ENCODE results near the gene APLNR. TPM values are rescaled to one million over a fixed set of nuclear protein-coding genes. Genes with fewer than 3 reads are reported as not detected.

The APLNR gene
- total RNA-seq, 2 donors from 2014 or later = not detected

DNA sequence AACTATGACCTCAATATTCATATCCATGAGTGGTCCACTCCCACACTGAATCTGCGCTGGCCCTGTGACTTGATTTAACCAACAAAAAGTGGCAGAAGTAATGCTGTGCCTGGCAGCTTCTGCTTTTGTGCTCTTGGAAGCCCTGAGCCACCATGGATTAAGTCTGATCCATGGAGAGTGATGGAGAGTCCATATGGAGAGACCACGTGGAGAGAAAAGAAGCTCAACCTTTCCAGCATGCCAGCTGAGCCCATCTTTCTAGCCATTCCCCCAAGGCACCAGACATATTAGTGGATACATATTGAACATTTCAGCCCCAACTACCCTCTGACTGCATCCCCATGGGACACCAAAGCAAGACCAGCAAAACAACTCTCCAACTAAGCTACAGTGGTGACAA, 39.3 kb downstream of the APLNR start:
- H3K4me3 Mint-ChIP-seq = no peak overlapping the region
- H3K36me3 Mint-ChIP-seq = no peaks in the 10 kb centered on the region
- H3K9me3 Mint-ChIP-seq = peaks cover 7% of the 10 kb centered on the region
- ATAC-seq = no peak
- no peak overlapping the region for H3K27ac Mint-ChIP-seq
- DNase-seq (ENCODE audit: low spot score) = no peak
- peaks cover 25 to 35% of the 10 kb centered on the region in 2 donors for H3K27me3 Mint-ChIP-seq
- no peaks in the 10 kb centered on the region for H3K4me1 Mint-ChIP-seq (ENCODE audit: low read depth in 2 of 2)

DNA sequence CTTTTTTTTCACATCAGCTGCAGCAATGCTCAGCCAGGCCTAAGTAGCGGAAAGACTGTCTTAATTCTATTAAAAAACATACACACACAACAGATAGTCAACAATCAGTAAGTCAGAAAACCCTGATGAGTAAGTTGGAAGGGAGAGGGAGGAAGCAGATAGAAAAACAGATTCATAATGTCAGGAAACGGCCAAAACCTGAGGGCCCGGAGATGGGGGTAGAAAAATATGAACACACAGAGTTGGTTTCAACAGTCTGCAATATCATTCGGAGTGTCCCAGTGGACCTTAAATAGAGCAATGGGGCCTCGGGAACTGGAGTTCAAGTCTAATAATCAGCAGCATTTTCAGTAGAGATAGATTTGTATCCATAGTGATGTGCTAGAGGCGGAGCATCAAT, 40.5 kb downstream of the APLNR start:
- ATAC-seq = no peak
- no peaks in the 10 kb centered on the region for H3K36me3 Mint-ChIP-seq
- H3K4me1 Mint-ChIP-seq (ENCODE audit: low read depth in 2 of 2) = peaks cover 0 to 3% of the 10 kb centered on the region in 2 donors
- no peak overlapping the region for H3K27ac Mint-ChIP-seq
- no peak for DNase-seq (ENCODE audit: low spot score)
- peaks cover 7% of the 10 kb centered on the region for H3K9me3 Mint-ChIP-seq
- peaks cover 26 to 34% of the 10 kb centered on the region in 2 donors for H3K27me3 Mint-ChIP-seq
- H3K4me3 Mint-ChIP-seq = no peak overlapping the region

DNA sequence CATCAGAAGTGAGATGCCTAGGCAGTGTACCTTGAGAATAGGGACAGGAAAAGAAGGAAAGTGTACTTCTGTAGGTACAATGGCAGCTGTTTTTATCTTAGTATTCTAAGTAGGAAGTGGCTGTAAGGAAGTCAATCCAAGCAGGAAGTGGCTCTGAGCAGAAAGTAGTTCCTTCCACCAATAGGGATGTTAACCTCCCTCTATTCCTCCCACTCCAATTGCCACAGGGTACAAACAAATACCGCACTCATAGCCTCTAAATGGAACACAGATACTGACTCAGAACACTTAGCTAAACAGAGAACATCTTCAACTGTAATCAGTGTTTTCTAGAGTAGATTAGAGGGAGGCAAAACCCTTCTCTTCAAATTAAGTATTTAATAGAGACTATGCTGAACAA, 44.7 kb downstream of the APLNR start:
- Mint-ChIP-seq H3K9me3 (peaks cover 7% of the 10 kb centered on the region), H3K36me3 (no peaks in the 10 kb centered on the region)

DNA sequence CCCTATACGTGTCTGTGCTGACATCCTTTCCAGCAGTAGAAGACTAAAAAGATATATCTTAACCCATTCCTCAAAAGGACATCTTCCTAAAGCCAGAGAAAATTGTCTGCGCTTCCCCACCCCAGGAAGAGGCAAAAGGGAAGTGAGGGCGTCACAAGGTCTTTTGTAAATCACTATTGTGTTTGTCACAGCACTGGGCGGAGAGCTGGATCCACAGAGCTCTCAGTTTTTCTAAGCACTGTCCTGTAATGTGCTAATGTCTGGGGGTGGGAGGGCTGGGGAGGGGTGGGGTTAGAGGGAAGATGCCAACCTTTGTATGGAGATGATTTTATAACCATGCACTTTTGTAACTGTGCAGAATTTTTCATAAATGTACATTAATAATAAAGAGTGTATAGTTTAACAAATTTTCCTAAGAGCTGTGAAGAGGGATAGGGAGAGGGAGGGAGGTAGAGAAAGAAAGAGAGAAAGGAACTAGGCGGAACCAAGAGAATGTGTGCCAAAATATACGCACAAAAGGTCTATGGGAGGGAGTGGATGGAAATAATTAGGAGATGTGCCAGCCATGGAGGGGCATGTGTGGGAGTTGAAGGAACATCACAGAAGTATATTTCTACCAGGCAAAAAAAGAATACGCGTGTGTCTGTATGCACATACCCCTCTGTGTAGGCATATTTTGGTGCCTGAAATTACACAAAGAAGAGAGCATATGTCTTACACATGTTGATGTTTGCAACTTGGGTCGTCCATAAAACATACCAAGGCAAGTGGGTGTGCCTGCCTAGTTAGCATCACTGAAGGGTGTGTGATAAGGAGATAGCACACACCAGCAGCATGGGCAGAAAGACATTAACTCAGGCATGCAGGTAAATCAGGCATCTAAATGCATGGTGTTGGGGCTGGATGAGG, 45.5 kb downstream of the APLNR start:
- no peak for DNase-seq (ENCODE audit: low spot score)
- H3K4me3 Mint-ChIP-seq = no peak overlapping the region
- peaks cover 19 to 42% of the 10 kb centered on the region in 2 donors for H3K27me3 Mint-ChIP-seq
- peaks cover 0 to 3% of the 10 kb centered on the region in 2 donors for H3K4me1 Mint-ChIP-seq (ENCODE audit: low read depth in 2 of 2)
- no peaks in the 10 kb centered on the region for H3K36me3 Mint-ChIP-seq
- no peak overlapping the region for H3K27ac Mint-ChIP-seq
- peaks cover 7% of the 10 kb centered on the region for H3K9me3 Mint-ChIP-seq
- no peak for ATAC-seq

More for the DNA sequence above, 44.7 kb downstream of the APLNR start:
- H3K4me3 Mint-ChIP-seq = no peak overlapping the region
- peaks cover 19 to 44% of the 10 kb centered on the region in 2 donors for H3K27me3 Mint-ChIP-seq
- peaks cover 0 to 3% of the 10 kb centered on the region in 2 donors for H3K4me1 Mint-ChIP-seq (ENCODE audit: low read depth in 2 of 2)
- DNase-seq (ENCODE audit: low spot score) (no peak), ATAC-seq (no peak)
- H3K27ac Mint-ChIP-seq = no peak overlapping the region

DNA sequence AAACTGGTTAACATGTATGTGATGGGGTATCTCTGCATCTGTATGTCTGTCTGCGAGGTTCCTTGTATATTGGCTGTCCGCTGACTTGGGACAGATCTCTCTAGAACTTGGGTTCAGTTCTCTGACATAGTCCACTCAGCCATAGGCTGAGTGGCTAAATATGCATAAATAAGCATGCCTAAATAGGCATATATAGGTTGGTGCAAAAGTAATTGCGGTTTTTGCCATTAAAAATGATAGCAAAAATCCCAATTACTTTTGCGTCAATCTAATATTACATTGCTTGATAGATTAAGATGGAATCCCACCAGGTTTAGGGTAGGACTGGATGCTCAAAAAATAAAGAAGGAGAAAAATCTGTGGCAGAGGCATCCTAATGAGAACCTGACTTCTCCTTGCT, 46.5 kb downstream of the APLNR start:
- no peak overlapping the region for H3K27ac Mint-ChIP-seq
- no peak overlapping the region for H3K4me3 Mint-ChIP-seq
- DNase-seq (ENCODE audit: low spot score) = no peak
- peaks cover 14 to 42% of the 10 kb centered on the region in 2 donors for H3K27me3 Mint-ChIP-seq
- no peak for ATAC-seq
- H3K36me3 Mint-ChIP-seq = no peaks in the 10 kb centered on the region
- peaks cover 7% of the 10 kb centered on the region for H3K9me3 Mint-ChIP-seq
- H3K4me1 Mint-ChIP-seq (ENCODE audit: low read depth in 2 of 2) = peaks cover 0 to 3% of the 10 kb centered on the region in 2 donors

Other genes with a start within 250 kb of the APLNR start
- gene OR5AK2, start 248.3 kb downstream of the APLNR start, total RNA-seq = not detected
- gene LRRC55, start 55.3 kb downstream of the APLNR start, total RNA-seq = not detected
- 1 to 10 TPM; 3.0 to 3.2 TPM for gene TNKS1BP1, start 87.7 kb upstream of the APLNR start, total RNA-seq
- 100 to 1,000 TPM; 143 to 210 TPM for gene SSRP1, start 98.6 kb upstream of the APLNR start, total RNA-seq
- gene P2RX3, start 101.1 kb upstream of the APLNR start, total RNA-seq = not detected
- not detected for gene PRG3, start 143.9 kb upstream of the APLNR start, total RNA-seq
- gene PRG2, start 153.4 kb upstream of the APLNR start, total RNA-seq = 1 to 10 TPM; 1.4 to 2.3 TPM
- gene SLC43A3, start 189.9 kb upstream of the APLNR start, total RNA-seq = 100 to 1,000 TPM in 1 of 2 donors, 10 to 100 TPM in 1; 86.9 to 308 TPM
- gene RTN4RL2, start 223.3 kb upstream of the APLNR start, total RNA-seq = not detected

Data from natural killer cell treated with Interleukin-12 subunit alpha and Interleukin-12 subunit beta and Interleukin-15 and Interleukin-18, amount 100 ng/mL, for 72 hours (primary cell).